Lower lobe of right lung (tissue), 2 donors: ENCODE measurements around the gene TTC34. TPM values are rescaled to one million over a fixed set of nuclear protein-coding genes. Genes with fewer than 3 reads are reported as not detected.

Source experiments
- ATAC-seq, 2 donors: fragments of 200-7000 bp; cut with Tn5 transposase; one replicate each; pipeline ENCODE4 v1.9.1; 2020 to 2022; ENCODE audit warnings: mild to moderate bottlenecking in 2 of 2, moderate library complexity in 2 of 2
- DNase-seq: peaks from one replicate; pipeline ENCODE4 v3.0.0-alpha.2; 2020
- H3K27ac ChIP-seq: fragments of 200-600 bp; one replicate; pipeline ENCODE4 v1.8.0; 2022
- H3K27me3 ChIP-seq: fragments of 200-600 bp; one replicate; pipeline ENCODE4 v1.8.0; 2022; ENCODE audit warnings: low read depth
- H3K36me3 ChIP-seq: fragments of 200-600 bp; one replicate; pipeline ENCODE4 v1.8.0; 2022; ENCODE audit warnings: mild to moderate bottlenecking
- H3K4me1 ChIP-seq: fragments of 200-600 bp; one replicate; pipeline ENCODE4 v1.8.0; 2022
- H3K4me3 ChIP-seq: fragments of 200-600 bp; one replicate; pipeline ENCODE4 v1.8.0; 2022; ENCODE audit warnings: mild to moderate bottlenecking
- H3K9me3 ChIP-seq: fragments of 200-600 bp; one replicate; pipeline ENCODE4 v1.8.0; 2022
- intact Hi-C: fragments of 100-400 bp; cut with DNase I; formaldehyde crosslinking; loops from one replicate; pipeline ENCODE4 v1.11.0; 2022
- total RNA-seq: library from RNA; stranded (reverse); fragmentation: NEBNext Ultra II Directional; extraction: Animal tissue kit (Norgen Biotek cat#: 25700); gene quantifications from one replicate; pipeline ENCODE4 v1.2.1, GENCODE V29; 2021
- TF ChIP-seq, protein P1 (sequence below): fragments of 200-600 bp; IDR thresholded peaks from one replicate; pipeline ENCODE4 v1.8.0; 2022; ENCODE audit warnings: antibody characterized with exemption, mild to moderate bottlenecking
- donor health status: DM: no; HTN: yes; CAD: no; lungs with severe emphysema.

TTC34 gene
- total RNA-seq, 1 donor from 2014 or later, result 2.6 TPM

DNA sequence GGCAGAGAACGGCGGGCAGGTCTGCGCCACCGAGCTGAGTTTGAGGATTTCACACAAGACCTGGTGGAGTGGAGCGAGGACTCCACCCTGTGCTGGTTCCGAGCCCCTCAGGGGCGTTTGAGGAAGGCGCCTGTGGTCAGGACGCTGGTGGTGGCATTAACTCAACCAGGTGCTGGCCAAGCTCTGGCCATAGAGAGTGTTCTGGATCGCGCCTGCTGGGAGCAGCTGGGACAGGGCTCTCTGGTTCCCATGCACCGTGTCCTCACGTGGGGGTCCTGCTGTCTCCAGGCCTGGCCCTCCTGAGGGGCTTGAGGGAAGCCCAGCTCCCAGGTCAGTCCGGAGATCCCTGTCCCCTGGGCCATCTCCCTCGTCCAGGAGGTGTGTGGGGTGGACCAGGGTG is 24.8 kb upstream of the TTC34 start:
- Histone ChIP-seq H3K4me1 (peaks cover 3% of the 10 kb centered on the region), H3K27ac (no peak overlapping the region), H3K27me3 (peaks cover 5% of the 10 kb centered on the region), H3K36me3 (no peaks in the 10 kb centered on the region), H3K4me3 (no peak overlapping the region), H3K9me3 (no peaks in the 10 kb centered on the region)
- peak; percentile 34 for DNase-seq
- TF ChIP-seq, protein P1, sequence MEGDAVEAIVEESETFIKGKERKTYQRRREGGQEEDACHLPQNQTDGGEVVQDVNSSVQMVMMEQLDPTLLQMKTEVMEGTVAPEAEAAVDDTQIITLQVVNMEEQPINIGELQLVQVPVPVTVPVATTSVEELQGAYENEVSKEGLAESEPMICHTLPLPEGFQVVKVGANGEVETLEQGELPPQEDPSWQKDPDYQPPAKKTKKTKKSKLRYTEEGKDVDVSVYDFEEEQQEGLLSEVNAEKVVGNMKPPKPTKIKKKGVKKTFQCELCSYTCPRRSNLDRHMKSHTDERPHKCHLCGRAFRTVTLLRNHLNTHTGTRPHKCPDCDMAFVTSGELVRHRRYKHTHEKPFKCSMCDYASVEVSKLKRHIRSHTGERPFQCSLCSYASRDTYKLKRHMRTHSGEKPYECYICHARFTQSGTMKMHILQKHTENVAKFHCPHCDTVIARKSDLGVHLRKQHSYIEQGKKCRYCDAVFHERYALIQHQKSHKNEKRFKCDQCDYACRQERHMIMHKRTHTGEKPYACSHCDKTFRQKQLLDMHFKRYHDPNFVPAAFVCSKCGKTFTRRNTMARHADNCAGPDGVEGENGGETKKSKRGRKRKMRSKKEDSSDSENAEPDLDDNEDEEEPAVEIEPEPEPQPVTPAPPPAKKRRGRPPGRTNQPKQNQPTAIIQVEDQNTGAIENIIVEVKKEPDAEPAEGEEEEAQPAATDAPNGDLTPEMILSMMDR, result no peak
- no peak for ATAC-seq
- intact Hi-C loops, result no loop called here

DNA sequence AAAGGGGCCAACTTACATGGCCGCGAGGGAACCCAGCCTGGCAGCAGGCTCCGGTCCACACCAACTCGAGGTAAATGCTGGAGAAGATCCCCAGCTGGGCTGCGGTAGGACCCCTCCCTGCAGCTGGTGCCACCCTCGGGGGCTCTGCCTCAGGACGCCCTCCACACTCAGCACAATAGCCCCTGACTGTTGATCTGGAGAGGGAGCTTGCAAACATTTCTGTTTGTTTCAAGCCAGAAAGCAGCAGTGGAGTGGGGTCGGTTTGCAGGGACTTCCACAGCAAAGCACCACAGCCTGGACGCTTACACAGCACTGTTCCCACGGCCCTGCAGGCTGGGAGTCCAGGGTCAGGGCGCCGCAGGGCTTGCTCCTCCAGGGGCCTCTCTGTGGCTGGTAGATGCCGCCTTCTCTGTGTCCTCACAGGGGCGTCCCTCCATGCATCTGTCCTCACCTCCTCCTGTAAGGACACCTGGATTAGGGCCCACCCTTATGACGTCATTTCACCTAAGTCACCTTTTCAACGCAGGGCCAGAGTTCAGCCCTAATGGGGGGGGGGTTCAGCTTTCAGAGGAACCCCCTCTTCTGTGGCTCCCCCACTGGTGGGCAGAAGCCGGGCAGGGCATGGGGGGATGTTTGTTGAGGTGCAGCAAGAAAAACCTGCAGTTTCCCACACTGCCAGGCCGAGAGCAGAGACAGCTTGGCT is 24.1 kb upstream of the TTC34 start:
- no peak for ATAC-seq
- H3K36me3 ChIP-seq, result no peaks in the 10 kb centered on the region
- H3K27ac ChIP-seq, result no peak overlapping the region
- intact Hi-C loops, result no loop called here
- DNase-seq, result peak; percentile 28
- no peaks in the 10 kb centered on the region for H3K9me3 ChIP-seq
- TF ChIP-seq, protein P1, result no peak
- H3K4me1 ChIP-seq, result peaks cover 3% of the 10 kb centered on the region
- H3K27me3 ChIP-seq, result peaks cover 8% of the 10 kb centered on the region
- H3K4me3 ChIP-seq, result no peak overlapping the region

DNA sequence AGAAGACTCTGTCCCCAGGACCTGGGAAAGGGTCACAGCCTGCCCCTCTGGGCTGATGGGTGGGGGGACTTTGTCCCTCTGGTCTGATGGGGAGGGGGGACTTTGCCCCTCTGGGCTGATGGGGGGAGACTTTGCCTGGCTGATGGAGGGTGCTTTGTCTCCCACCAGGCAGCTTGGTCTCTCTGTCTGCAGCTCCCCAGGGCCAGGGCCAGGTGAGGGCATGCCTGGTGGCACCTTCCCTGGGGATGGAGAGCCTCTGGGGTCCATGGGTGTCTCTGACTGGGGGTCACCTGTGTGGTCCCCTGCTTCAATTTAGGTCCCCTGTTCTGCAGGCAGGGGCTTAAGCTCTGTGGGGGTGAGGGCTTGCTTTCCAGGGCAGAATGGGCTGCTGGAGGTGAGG is 23.5 kb upstream of the TTC34 start:
- peaks cover 9% of the 10 kb centered on the region for H3K27me3 ChIP-seq

DNA sequence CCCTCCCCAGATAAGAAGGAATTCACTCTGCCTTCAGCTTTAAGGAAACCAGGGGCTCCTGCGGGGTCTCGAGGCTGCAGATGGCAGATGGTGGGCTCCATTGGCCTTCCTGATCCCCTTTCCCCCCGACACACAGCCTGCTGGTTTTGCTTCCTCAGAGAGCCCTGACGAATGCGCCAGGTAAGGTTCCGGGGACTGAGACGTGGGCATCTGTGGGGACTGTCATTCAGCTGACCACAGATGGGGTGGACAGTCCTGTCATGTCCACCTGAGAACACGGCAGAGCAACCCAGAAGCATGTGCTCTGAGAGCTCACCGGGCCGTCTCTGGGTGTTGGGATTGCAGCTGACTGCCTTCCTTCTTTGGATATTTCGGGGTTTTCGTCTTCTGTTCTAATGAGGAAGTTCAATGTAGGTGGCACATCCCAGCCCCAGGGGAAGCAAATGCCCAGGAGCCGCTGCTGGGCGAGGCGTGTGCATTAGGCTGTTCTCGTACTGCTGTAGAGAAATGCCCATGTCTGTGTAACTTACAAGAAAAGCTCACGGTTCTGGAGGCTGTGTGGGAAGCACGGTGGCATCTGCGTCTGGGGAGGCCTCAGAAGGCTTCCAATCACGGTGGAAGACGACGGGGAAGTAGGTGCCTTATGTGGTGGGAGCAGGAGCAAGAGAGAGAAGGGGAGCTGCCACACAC is 22.6 kb upstream of the TTC34 start:
- H3K4me1 ChIP-seq, result peaks cover 3% of the 10 kb centered on the region
- no peak for ATAC-seq
- DNase-seq, result peak; percentile 28
- no peaks in the 10 kb centered on the region for H3K9me3 ChIP-seq
- intact Hi-C loops, result no loop called here
- H3K27me3 ChIP-seq, result peaks cover 9% of the 10 kb centered on the region
- H3K4me3 ChIP-seq, result no peak overlapping the region
- TF ChIP-seq, protein P1, result no peak
- H3K27ac ChIP-seq, result no peak overlapping the region
- no peaks in the 10 kb centered on the region for H3K36me3 ChIP-seq

More for the DNA sequence above, 23.5 kb upstream of the TTC34 start:
- H3K9me3 ChIP-seq, result no peaks in the 10 kb centered on the region
- intact Hi-C loops, result no loop called here
- no peak for ATAC-seq
- no peaks in the 10 kb centered on the region for H3K36me3 ChIP-seq
- DNase-seq, result peak; percentile 27
- no peak overlapping the region for H3K4me3 ChIP-seq
- TF ChIP-seq, protein P1, result no peak
- H3K27ac ChIP-seq, result no peak overlapping the region
- H3K4me1 ChIP-seq, result peaks cover 3% of the 10 kb centered on the region

DNA sequence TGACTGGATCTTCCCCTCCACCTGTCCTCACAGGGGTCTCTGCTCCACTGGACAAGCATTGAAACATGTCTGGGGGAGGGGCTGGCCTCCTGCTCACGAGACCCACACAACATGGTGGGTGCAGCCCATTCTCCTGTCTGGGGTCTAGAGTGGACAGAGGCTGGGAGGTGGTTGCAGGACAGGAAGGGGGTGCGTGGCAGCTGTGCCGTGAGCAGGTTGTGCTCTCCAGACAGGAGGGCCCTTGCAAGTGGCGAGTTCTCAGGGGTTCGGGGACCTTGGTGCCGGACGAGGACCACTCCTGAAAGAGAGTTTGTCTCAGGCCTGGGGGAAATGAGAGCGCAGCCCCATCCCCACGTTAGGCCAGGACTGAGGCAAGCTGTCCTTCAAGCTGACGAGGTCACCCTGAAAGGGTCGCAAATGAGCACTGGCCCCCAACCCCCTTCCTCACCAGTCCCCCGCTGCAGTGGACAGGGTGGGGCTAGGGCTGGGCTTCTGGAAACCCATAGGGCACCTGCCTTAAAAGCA is 21.2 kb upstream of the TTC34 start:
- DNase-seq, result peak; percentile 20
- no peak for ATAC-seq
- no peak overlapping the region for H3K4me3 ChIP-seq
- H3K9me3 ChIP-seq, result no peaks in the 10 kb centered on the region
- H3K36me3 ChIP-seq, result no peaks in the 10 kb centered on the region
- H3K27ac ChIP-seq, result no peak overlapping the region
- peaks cover 3% of the 10 kb centered on the region for H3K4me1 ChIP-seq
- peaks cover 9% of the 10 kb centered on the region for H3K27me3 ChIP-seq
- TF ChIP-seq, protein P1, result no peak
- intact Hi-C loops, result no loop called here
